Activated CD4-positive, alpha-beta T cell treated with anti-CD3 and anti-CD28 coated beads, Interleukin-10, Interleukin-2, amounts not matched to agents 100 ng/mL and 50 ng/mL, durations not matched to agents 16 hours and 8 hours (primary cell): ENCODE results near the gene FKRP.
"Not testable (repeated sequence)": the region's sequence is repeated elsewhere in the genome, so short reads cannot be mapped to it uniquely, and the experiment has no call there.

Experiments used
- DNase-seq: peaks from one replicate; pipeline ENCODE4 v3.0.0-alpha.2; 2020

Gene FKRP

DNA sequence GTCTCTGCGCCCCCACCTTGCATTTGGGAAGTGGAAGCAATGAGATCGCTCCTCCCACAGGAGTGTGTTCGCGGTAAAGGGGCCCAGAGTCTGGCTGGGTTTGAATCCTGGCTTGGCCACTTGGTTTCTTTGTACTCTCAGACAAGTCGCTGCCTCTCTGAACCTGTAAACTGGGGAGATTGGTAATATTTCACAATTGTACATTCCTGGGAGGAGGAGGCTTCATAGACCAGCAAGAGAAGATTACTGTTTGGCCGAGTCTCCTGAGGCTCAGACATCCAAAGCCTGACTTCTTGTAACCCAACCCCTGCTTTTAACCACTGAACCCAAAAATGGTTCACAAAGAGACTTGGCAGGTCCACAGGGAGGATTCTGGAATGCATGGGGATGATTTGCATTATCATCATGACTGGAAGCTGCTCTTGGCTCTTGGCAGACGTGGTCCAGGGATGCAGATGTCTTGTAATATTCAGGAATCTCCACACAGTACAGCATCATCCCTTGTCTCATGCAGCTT is 14.0 kb downstream of the FKRP start:
- no peak for DNase-seq

DNA sequence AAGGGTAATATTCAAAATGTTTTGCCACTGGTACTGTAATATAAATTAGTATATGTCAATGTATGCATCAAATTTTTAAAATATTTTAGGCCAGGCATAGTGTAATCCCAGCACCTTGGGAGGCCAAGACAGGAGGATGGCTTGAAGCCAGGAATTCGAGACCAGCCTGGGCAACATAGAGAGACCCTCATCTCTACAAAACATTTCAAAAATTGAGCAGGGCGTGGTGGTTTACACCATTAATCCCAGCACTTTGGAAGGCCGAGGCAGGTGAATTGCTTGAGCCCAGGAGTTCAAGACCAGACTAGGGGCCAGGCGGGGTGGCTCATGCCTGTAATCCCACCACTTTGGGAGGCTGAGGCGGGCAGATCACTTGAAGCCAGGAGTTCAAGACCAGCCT is 14.5 kb downstream of the FKRP start:
- no peak for DNase-seq

DNA sequence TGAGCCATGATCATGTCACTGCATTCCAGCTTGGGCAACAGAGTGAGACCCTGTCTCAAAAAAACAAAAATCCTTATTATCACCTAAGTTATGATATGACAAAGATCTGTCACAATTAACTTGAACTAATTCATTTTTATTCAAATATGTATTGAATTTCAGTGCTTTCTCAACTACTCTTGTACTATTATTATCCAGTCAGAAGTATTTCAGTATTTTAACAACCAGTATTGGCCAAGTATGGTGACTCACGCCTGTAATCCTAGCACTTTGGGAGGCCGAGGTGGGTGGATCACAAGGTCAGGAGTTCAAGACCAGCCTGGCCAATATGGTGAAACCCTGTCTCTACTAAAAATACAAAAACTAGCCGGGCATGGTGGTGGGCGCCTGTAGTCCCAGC is 15.0 kb downstream of the FKRP start:
- DNase-seq, result not testable (repeated sequence)

DNA sequence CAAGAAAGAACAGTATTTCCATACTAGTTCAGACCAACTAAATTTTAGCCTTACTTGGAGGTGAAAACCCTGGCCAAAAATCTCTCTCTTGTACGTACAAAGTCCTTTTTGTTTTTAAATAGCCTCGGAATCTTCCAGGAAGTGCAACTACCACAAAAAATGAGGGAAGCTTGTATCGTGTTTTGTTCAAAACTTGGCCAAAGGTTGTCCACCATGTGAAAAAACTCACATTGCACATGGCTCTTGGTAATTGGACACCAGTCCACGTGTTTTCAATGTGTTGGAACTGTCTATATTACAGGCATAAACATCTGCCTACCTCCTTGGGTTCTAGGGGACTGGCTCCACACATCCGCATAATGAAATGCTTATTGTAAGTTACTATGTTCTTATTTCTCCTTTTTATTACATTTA is 15.6 kb downstream of the FKRP start:
- DNase-seq, result no peak

DNA sequence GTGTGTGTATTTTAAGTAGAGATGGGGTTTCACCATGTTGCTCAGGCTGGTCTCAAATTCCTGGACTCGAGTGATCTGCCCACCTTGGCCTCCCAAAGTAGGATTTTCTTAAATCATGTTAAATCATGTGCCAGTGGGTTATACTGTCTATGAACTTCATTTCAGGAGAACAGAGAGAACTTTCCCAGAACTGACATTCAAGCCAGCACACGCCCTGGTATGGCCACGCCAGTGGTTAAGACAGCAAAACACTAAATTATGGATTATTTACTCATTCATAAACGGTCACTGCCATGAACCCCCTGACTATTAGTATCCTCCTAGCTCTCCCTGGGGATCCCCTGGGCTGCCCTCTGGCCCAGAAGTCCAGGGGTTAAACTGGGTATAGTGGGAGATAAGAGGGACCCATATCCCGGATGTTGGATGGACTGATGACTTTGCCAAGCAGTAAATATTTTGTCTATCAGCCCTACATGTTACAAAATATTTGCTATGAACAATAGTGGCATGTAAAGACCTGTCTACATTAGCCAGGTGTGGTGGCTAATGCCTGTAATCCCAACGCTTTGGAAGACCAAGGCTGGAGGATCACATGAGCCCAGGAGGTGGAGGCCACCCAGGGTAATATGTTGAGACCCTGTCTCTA is 16.5 kb downstream of the FKRP start:
- no peak for DNase-seq

DNA sequence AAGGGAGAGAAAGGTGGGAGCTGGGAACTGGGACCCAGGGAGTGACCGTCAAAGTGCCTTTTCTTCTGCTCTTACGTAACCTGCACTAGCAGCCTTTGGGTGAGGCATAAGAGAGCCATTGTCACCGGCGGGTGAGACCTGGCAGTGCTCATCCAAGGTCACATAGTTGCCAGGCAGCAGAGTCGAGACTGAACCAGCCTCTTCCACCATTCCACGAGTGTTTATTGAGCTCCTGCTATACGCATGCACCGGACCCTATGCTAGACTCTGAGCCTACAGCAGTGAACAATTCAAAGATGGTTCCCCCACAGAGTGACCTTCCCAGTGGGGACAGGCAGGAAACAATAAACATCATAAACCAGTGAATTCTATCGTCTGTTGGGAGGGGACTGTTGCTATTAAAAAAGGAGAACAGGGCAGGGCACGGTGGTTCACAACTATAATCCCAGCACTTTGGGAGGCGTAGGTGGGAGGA is 19.0 kb downstream of the FKRP start:
- no peak for DNase-seq

DNA sequence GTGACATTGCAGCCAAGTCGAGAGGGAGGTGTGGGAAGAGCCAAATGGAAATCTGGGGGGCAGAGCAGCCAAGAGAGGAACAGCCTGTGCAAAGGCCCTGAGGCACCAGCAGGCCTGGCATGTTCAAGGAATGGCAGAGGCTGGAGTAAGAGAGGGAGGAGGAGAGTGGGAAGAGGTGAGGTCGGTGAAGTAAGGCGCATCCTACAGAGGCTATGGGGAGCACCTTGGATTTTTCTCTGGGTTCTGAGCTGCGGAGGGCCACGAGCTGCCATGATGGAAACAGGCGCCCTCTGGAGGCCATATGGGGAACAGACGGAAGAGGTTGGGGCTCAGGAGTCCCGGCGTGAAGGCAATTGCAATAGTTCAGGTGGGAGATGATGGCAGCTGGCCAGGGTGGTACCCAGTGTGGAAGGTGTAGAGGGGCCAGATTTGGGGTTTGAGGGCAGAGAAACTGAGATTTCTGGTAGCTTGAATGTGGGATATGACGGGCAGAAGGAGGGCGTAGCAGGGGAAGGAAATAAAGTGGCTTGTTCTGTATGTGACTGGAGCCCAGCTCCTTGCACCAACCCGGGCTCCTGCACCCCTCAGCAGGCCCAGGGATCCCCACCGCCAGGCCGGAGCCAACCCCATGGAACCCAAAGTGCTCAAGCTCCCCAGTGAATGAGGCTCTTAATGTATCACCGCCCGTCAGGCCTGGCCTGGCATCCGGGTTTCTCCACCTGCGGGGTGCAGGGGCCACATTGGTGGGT is 20.9 kb downstream of the FKRP start:
- DNase-seq, result peak; percentile 78

DNA sequence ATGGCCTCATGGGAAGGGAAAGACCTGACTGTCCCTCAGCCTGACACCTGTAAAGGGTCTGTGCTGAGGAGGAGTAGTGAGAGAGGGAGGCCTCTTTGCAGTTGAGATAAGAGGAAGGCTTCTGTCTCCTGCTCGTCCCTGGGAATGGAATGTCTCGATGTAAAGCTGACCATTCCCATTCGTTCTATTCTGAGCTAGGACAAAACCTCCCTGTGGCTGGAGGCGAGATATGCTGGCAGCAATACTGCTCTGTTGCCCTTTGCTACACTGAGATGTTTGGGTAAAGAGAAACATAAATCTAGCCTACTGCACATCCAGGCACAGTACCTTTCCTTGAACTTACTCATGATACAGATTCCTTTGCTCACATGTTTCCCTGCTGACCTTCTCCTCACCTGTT is 22.9 kb downstream of the FKRP start:
- not testable (repeated sequence) for DNase-seq

DNA sequence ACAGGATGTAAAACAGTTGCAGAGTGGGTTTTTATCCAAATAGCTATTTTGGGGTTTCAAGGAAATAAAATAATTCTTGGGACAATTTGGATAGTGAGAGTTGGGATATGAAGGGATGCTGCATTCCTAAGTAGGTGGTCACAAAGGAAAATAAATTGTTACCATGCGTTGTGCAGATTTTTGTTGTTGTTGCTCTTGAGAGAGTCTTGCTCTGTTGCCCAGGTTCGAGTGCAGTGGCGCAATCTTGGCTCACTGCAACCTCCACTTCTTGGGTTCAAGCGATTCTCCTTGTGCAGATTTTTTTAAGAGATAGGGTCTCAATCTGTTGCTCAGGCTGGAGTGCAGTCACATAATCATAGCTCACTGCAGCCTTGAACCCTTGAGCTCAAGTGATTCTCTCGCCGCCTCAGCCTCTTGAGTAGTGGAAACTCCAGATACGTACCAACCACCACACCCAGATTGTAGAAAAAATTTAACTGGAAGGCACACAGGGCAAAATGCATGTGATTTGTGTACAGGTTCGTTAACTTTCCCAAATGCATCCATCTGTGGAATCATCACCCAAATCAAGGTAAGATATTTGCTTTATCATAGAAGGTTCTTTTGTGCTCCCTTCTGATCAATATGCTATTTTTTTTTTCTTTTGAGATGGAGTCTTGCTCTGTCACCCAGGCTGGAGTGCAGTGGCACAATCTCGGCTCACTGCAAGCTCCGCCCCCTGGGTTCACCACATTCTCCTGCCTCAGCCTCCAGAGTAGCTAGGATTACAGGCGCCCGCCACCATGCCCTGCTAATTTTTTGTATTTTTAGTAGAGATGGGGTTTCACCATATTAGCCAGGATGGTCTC is 26.5 kb downstream of the FKRP start:
- DNase-seq, result no peak

DNA sequence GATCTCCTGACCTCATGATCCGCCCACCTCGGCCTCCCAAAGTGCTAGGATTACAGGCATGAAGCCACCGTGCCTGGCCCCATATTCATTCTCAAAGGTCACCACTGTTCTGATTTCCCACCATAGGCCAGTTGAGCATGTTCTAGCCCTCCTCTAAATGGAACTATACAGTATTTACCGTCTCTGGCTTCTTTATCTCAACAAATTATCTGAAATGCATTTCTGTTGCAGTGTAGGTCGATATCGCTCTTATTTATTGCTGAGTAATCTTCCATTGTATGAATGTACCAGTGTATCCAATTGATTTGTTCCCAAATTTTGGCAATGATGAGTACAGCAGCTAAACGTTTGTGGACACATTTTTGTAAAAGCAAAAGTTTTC is 27.2 kb downstream of the FKRP start:
- DNase-seq, result no peak

DNA sequence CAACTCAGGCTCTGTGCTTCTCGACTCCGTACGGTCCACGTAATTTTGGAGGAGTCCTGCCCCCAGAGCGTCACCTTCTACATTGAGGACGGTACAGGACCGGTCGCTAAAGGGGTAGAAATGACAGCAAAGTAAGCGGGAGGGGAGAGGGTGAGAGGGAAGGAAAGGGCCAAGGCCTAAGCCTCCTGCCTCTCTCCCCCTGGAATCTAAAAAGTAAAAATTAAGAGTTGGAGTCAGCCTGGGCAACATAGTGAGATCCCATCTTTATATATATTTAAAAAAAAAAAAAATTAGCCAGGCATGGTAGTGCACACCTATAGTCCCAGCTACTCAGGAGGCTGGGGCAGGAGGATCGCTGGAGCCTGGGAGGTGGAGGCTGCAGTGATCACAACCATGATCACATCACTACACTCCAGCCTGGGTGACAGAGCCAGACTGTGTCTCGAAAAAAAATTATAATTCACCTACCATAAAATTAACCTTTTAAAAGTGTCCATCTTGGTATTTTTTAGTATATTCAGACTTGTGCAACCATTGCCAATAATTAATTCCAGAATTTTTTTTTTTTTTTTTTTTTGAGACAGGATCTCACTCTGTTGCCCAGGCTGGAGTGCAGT is 29.9 kb downstream of the FKRP start:
- no peak for DNase-seq

DNA sequence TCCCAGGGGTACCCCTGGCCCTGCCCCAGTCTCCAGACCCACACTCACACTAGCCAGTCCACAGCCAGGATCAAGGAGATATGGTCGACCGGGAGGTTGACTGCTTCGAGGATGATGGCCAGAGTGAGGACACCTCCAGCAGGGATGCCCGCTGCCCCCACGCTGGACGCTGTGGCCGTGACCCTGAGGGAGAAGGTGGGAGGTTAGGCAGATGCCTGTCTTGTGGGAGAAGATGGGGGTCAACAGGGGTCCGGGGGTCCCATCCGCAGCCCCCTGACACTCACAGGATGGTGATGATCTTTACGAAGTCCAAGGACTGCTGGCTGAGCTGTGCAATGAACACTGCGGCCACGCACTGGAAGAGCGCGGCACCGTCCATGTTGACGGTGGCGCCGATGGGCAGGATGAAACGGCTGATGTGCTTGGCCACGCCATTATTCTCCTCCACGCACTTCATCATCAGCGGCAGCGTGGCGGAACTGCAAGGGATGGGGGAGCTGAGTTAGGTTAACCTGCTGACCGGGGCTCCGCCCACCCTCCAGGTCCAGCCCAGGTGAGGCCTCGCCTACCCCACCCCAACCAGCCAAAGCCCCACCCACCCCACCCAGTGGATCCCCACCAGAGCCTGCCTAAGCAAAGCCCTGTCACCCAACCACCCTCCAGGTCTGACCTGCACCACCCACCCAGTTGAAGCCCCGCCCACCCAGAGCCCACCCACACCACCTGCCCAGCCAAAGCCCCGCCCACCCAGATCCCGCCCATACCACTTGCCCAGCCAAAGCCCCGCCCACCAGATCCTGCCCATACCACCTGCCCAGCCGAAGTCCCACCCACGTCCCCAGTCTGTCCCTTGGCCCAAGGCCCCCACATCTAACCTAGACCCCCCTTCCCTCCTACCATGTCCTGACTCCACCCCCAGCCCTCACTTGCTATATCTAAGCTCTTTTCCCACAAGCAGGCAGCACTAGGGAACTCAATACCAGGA is 31.4 kb downstream of the FKRP start:
- DNase-seq, result no peak

DNA sequence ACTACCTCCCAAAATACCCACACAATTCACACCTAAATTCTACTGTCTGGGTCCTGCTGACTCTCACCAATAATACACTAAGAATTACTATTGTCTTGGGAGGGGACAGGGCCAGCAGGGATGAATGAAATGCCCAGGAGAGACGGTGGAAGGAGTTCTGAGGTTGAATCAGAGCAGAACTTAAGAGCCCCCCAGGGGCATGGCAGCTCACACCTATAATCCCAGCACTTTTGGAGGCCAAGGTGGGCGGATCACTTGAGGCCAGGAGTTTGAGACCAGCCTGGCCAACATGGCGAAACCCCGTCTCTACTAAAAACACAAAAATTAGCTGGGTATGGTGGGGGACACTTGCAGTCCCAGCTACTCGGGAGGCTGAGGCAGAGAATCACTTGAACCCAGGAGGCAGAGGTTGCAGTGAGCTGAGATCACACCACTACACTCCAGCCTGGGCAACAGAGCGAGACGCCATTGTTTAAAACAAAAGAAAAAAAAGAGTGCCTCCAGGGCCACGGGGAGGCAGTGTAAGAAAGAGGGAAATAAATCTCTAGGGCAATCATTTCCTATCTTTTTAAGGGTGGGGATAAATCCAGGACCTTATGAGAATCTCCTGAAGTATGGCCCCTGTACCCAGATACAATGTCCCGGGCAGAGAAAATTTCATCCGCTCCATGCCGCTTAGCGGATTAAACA is 32.2 kb downstream of the FKRP start:
- not testable (repeated sequence) for DNase-seq

DNA sequence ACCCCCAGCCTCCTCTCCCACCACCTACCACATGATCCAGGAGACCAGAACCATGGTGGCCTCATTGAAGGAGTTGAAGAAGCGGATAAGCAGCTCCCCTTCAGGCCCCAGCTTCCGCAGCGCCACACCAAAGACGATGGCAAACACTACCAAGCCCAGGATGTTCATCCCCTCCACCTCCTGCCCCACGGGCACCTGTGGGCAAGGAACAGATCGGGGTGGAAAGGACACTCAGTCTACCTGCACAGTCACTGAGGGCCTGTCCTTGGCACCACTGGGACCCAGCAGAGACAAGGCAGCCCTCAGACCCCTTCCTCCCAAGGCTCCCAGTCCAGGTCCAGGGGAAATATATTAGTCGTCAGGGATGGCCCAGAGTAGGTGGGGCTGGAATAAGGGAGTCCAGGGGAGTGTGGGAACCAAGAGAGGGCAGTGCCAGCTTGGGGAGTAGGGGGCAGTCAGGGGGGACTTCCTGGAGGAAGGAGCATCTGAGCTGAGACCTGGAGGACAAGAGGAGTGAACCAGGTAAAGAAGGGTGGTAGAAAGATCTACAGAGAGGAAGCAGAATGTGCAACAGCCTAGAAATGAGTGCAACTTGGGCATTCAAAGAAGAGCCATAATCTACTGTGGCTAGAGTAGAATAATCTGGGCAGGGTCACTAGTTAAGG is 36.6 kb downstream of the FKRP start:
- no peak for DNase-seq

DNA sequence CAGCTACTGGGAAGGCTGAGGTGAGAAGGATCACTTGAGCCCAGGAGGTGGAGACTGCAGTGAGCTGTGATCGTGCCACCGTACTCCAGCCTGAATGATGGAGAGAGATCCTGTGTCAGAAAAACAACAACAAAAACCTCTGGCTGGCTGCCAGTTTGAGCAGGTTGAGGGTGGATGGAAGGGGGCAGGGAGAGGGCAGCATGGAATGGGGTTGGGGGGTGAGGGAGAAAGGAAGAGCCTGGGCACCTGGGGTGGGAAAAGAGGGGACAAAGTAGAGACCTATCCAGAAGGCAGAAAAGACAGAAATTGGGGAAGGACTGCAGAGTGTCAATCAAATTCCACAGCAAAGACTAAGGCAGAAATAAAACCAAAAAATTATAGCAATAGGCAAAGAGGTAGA is 37.8 kb downstream of the FKRP start:
- DNase-seq, result no peak

DNA sequence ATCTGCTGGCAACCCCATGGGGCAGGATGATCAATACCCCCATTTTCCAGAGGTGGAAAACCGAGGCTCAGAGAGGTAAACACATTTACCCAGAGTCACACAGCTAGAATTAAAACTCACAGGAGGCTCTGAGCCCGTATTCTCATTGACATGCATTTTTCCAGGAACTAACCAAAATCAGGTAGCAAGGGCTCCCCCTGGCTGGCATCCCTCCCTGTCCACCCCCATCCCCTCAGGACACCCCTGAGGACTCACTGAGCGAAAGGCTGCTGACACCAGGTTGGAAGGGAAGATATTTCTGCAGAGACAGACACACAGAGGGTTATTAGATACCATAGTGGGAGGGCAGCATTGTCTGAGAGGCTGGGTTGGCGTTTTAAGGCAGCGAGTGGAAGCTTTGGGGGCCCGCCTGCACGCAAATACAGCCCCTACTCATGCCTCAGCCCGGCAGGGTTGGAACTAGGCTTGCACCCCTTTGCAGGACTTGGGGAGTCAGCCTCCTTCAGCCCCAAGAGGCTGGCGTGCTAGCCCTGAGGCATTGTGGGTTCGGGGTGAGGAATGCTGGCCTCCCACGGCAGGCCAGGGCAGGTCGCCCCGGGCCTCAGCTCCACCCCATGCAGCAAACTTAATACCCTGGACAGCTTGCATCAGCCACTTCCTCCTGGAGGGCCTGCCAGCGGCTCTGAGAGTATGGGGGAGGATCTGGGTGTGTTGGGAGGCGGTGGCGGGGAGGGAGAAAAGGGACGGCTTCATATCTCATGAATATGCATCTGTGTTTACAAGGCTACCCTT is 38.6 kb downstream of the FKRP start:
- peak; percentile 94 for DNase-seq

DNA sequence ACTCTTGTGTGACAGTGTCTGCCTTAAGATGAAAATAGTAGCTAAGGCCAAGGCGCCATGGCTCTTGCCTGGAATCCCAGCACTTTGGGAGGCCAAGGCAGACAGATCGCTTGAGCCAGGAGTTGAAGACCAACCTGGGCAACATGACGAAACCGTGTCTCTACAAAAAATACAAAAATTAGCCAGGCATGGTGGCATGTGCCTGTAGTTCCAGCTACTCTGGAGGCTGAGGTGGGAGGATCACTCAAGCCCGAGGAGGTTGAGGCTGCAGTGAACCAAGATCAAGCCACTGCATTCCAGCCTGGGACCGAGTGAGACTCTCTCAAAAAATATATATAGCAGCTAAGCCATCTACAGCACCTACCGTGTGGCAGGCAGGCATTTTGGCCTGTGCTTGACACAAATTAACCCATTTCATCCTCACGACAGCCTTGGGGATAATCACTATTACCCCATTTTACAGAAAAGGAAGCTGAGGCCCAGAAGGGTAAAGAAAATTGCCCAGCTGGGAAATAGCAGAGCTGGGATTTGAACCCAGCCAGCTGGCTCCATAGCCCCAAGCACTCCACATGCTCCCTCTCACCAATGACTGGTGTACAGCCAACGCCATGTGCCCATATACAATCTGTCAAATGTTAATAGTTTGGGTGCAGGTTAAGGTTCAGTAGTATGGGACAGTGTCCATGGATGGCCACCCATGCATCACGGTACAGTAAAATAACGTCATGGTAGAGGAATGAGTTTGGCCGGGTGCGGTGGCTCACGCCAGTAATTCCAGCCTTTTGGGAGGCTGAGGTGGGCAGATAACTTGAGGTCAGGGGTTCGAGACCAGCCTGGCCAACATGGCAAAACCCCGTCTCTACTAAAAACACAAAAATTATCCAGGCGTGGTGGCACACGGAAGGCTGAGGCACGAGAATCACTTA is 39.5 kb downstream of the FKRP start:
- peak; percentile 28 for DNase-seq

DNA sequence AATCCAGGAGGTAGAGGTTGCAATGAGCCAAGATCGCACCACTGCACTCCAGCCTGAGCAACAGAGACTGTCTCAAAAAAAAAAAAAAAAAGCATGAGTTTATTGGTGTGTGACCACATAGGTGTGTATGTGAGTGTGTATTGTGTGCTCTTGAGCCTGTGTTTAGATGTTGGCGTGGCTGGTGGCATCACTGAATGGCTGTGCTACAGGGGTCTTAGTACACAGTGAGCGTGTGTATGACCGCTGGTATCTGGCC is 40.1 kb downstream of the FKRP start:
- no peak for DNase-seq
